PC-3 (cell line): ENCODE measurements around the gene POLR1D. TPM values are rescaled to one million over a fixed set of nuclear protein-coding genes. Genes with fewer than 3 reads are reported as not detected.

Experiments
- ATAC-seq: fragments of 200-7000 bp; cut with Tn5 transposase; 2 replicates; pipeline ENCODE4 v1.9.1; 2020; ENCODE audit warnings: mild to moderate bottlenecking, moderate library complexity
- BruUV-seq: library from RNA; stranded (reverse); fragments of 400-500 nt; replicated peaks from 2 replicates; lab custom pipeline; 2021; lab: Mats Ljungman, UMichigan
- CTCF ChIA-PET: fragments of 300-600 bp; sonication (Branson Sonifier 250); formaldehyde crosslinking; loops from one replicate; lab custom pipeline; 2022; ENCODE audit warnings: antibody characterized with exemption; lab: Charles Lee
- POLR2A ChIA-PET: fragments of 300-600 bp; sonication (Branson Sonifier 250); formaldehyde crosslinking; loops from one replicate; lab custom pipeline; 2022; ENCODE audit warnings: antibody characterized with exemption; ENCODE audit not compliant: unreplicated experiment; lab: Charles Lee
- DNase-seq: peaks from one replicate; pipeline ENCODE4 v3.0.0-alpha.2; 2015
- H2AFZ ChIP-seq: fragments of 300-600 bp; sonication (generic); 2 replicates; pipeline ENCODE4 v1.6.0; 2016; ENCODE audit warnings: antibody characterized with exemption, low read length
- H3F3A ChIP-seq: fragments of 300-600 bp; sonication (generic); one replicate; pipeline ENCODE4 v1.6.0; 2017; ENCODE audit warnings: antibody characterized with exemption, low read length, control low read depth, mild to moderate bottlenecking; ENCODE audit not compliant: unreplicated experiment
- H3K27ac ChIP-seq: fragments of 300-600 bp; sonication (generic); 2 replicates; pipeline ENCODE4 v1.5.1; 2016; ENCODE audit warnings: mild to moderate bottlenecking, low read length
- H3K27me3 ChIP-seq: fragments of 300-600 bp; sonication (generic); 2 replicates; pipeline ENCODE4 v1.6.1; 2016; ENCODE audit warnings: low read length, mixed read lengths
- H3K36me3 ChIP-seq: fragments of 300-600 bp; sonication (generic); 2 replicates; pipeline ENCODE4 v1.6.1; 2016; ENCODE audit warnings: low read depth, mixed run types, low read length, mixed read lengths
- H3K4me1 ChIP-seq: fragments of 300-600 bp; sonication (generic); 2 replicates; pipeline ENCODE4 v1.5.1; 2016; ENCODE audit warnings: low read length; ENCODE audit not compliant: insufficient read depth
- H3K4me2 ChIP-seq: fragments of 300-600 bp; sonication (generic); 2 replicates; pipeline ENCODE4 v1.6.0; 2016; ENCODE audit warnings: low read length
- H3K4me3 ChIP-seq: fragments of 300-600 bp; sonication (generic); 2 replicates; pipeline ENCODE4 v1.5.1; 2016; ENCODE audit warnings: mild to moderate bottlenecking, low read length, mixed read lengths
- H3K79me2 ChIP-seq: fragments of 300-600 bp; sonication (generic); 2 replicates; pipeline ENCODE4 v1.6.1; 2017; ENCODE audit warnings: low read length, mixed read lengths
- H3K9ac ChIP-seq: fragments of 300-600 bp; sonication (generic); 2 replicates; pipeline ENCODE4 v1.6.0; 2016; ENCODE audit warnings: mild to moderate bottlenecking, low read length
- H3K9me2 ChIP-seq: fragments of 300-600 bp; sonication (generic); replicated peaks from 2 replicates; pipeline ENCODE4 v1.6.1; 2016; ENCODE audit warnings: mixed run types, low read length, mixed read lengths
- H3K9me3 ChIP-seq: fragments of 300-600 bp; sonication (generic); 2 replicates; pipeline ENCODE4 v1.6.1; 2016; ENCODE audit warnings: low read length, mixed read lengths
- H4K20me1 ChIP-seq: fragments of 300-600 bp; sonication (generic); 2 replicates; pipeline ENCODE4 v1.6.1; 2016; ENCODE audit warnings: low read length, mixed read lengths
- CTCF ChIP-seq: fragments of 300-600 bp; sonication (generic); conservative IDR thresholded peaks from 2 replicates; pipeline ENCODE4 v1.5.1; 2017; ENCODE audit warnings: antibody characterized with exemption, low read depth, mild to moderate bottlenecking, low read length
- EZH2 ChIP-seq: fragments of 300-600 bp; sonication (generic); IDR thresholded peaks from one replicate; pipeline ENCODE4 v1.6.1; 2017; ENCODE audit warnings: antibody characterized with exemption, mild to moderate bottlenecking, low read length; ENCODE audit not compliant: unreplicated experiment
- EZH2phosphoT487 ChIP-seq: fragments of 300-600 bp; sonication (generic); IDR thresholded peaks from 2 replicates; pipeline ENCODE4 v1.6.1; 2018; ENCODE audit warnings: mild to moderate bottlenecking, antibody characterized with exemption, low read length, borderline replicate concordance
- intact Hi-C: fragments of 100-400 bp; cut with micrococcal nuclease; formaldehyde crosslinking; loops from 2 replicates; pipeline ENCODE4 v1.9.0; 2023
- total RNA-seq: library from RNA; depleted of rRNA; stranded (reverse); fragments of >200 nt; gene quantifications from 2 replicates; pipeline ENCODE4 v1.2.3, GENCODE V29; 2014

POLR1D gene
- total RNA-seq, 1 experiment from 2014 or later = 97.9 TPM

- TF ChIP-seq EZH2 = no peak
- TF ChIP-seq CTCF = no peak
- no peak for TF ChIP-seq EZH2phosphoT487
- no peak overlapping the region for H3K9ac ChIP-seq
- ATAC-seq (peak; percentile 85), DNase-seq (peak; percentile 76)
- no peaks in the 10 kb centered on the region for H3K9me3 ChIP-seq
- H3K36me3 ChIP-seq = no peaks in the 10 kb centered on the region
- CTCF ChIA-PET = no interaction called here
- H3K9me2 ChIP-seq = no peaks in the 10 kb centered on the region
- H3K4me1 ChIP-seq = peaks cover 14% of the 10 kb centered on the region
- no peak overlapping the region for H2AFZ ChIP-seq
- peaks cover 67% of the 10 kb centered on the region for H3K79me2 ChIP-seq
- POLR2A ChIA-PET = no interaction called here
- no peaks in the 10 kb centered on the region for H3F3A ChIP-seq
- H3K27ac ChIP-seq = peak overlapping the region; percentile 17; the same call in 1 of the 2 replicates
- H3K4me3 ChIP-seq = no peak overlapping the region
- no TSS peak for BruUV-seq
- H3K4me2 ChIP-seq = peak overlapping the region; percentile 52
- H3K27me3 ChIP-seq = no peaks in the 10 kb centered on the region
- intact Hi-C loops = no loop called here
- peaks cover 7% of the 10 kb centered on the region; the same call in 1 of the 2 replicates for H4K20me1 ChIP-seq
Measured at GRCh38 chr13:27607125-27607524, 14.6 kb upstream of the POLR1D start.

- Histone ChIP-seq H3F3A (no peaks in the 10 kb centered on the region), H3K27me3 (no peaks in the 10 kb centered on the region), H2AFZ (no peak overlapping the region), H3K4me3 (no peak overlapping the region), H3K27ac (no peak overlapping the region), H3K9ac (no peak overlapping the region), H3K9me2 (no peaks in the 10 kb centered on the region), H3K9me3 (no peaks in the 10 kb centered on the region), H4K20me1 (peaks cover 11% of the 10 kb centered on the region; the same call in 1 of the 2 replicates), H3K4me2 (no peak overlapping the region), H3K79me2 (peaks cover 92% of the 10 kb centered on the region), H3K36me3 (peaks cover 16% of the 10 kb centered on the region), H3K4me1 (peaks cover 14% of the 10 kb centered on the region)
- intact Hi-C loops = no loop called here
- no TSS peak for BruUV-seq
- ATAC-seq = no peak
- no peak for TF ChIP-seq EZH2phosphoT487
- no peak for DNase-seq
- POLR2A ChIA-PET = no interaction called here
- CTCF ChIA-PET = no interaction called here
Measured at GRCh38 chr13:27613628-27614027, 8.1 kb upstream of the POLR1D start.

- peaks cover 22% of the 10 kb centered on the region for H3K4me1 ChIP-seq
- no peak overlapping the region for H3K9ac ChIP-seq
- POLR2A ChIA-PET = no interaction called here
- peak overlapping the region; percentile 94 for H3K4me3 ChIP-seq
- no peaks in the 10 kb centered on the region for H3K27me3 ChIP-seq
- ATAC-seq (no peak), DNase-seq (peak; percentile 54)
- TF ChIP-seq EZH2 = no peak
- TF ChIP-seq EZH2phosphoT487 = no peak
- CTCF ChIA-PET = no interaction called here
- peaks cover 80% of the 10 kb centered on the region for H3K79me2 ChIP-seq
- no peaks in the 10 kb centered on the region for H3K9me3 ChIP-seq
- no peaks in the 10 kb centered on the region for H3K9me2 ChIP-seq
- peaks cover 18% of the 10 kb centered on the region for H3K36me3 ChIP-seq
- peaks cover 18% of the 10 kb centered on the region for H4K20me1 ChIP-seq
- intact Hi-C loops = loop anchor here (5.0 kb wide), 2 partner anchors 61 to 86 kb away; no protein-coding TSS in a partner anchor
- no peak overlapping the region for H2AFZ ChIP-seq
- no TSS peak for BruUV-seq
- peak overlapping the region; percentile 93 for H3K4me2 ChIP-seq
- H3K27ac ChIP-seq = no peak overlapping the region
- H3F3A ChIP-seq = no peaks in the 10 kb centered on the region
Measured at GRCh38 chr13:27617881-27618321, 3.8 kb upstream of the POLR1D start.
